PC-3 (cell line): ENCODE data around the gene BACH1. TPM values are rescaled to one million over a fixed set of nuclear protein-coding genes. Genes with fewer than 3 reads are reported as not detected.

Experiments
- ATAC-seq: fragments of 200-7000 bp; cut with Tn5 transposase; 2 replicates; pipeline ENCODE4 v1.9.1; 2020; ENCODE audit warnings: mild to moderate bottlenecking, moderate library complexity
- BruUV-seq: library from RNA; stranded (reverse); fragments of 400-500 nt; replicated peaks from 2 replicates; lab custom pipeline; 2021; lab: Mats Ljungman, UMichigan
- CTCF ChIA-PET: fragments of 300-600 bp; sonication (Branson Sonifier 250); formaldehyde crosslinking; loops from one replicate; lab custom pipeline; 2022; ENCODE audit warnings: antibody characterized with exemption; lab: Charles Lee
- POLR2A ChIA-PET: fragments of 300-600 bp; sonication (Branson Sonifier 250); formaldehyde crosslinking; loops from one replicate; lab custom pipeline; 2022; ENCODE audit warnings: antibody characterized with exemption; ENCODE audit not compliant: unreplicated experiment; lab: Charles Lee
- DNase-seq: peaks from one replicate; pipeline ENCODE4 v3.0.0-alpha.2; 2015
- H2AFZ ChIP-seq: fragments of 300-600 bp; sonication (generic); 2 replicates; pipeline ENCODE4 v1.6.0; 2016; ENCODE audit warnings: antibody characterized with exemption, low read length
- H3F3A ChIP-seq: fragments of 300-600 bp; sonication (generic); one replicate; pipeline ENCODE4 v1.6.0; 2017; ENCODE audit warnings: antibody characterized with exemption, low read length, control low read depth, mild to moderate bottlenecking; ENCODE audit not compliant: unreplicated experiment
- H3K27ac ChIP-seq: fragments of 300-600 bp; sonication (generic); 2 replicates; pipeline ENCODE4 v1.5.1; 2016; ENCODE audit warnings: mild to moderate bottlenecking, low read length
- H3K27me3 ChIP-seq: fragments of 300-600 bp; sonication (generic); 2 replicates; pipeline ENCODE4 v1.6.1; 2016; ENCODE audit warnings: low read length, mixed read lengths
- H3K36me3 ChIP-seq: fragments of 300-600 bp; sonication (generic); 2 replicates; pipeline ENCODE4 v1.6.1; 2016; ENCODE audit warnings: low read depth, mixed run types, low read length, mixed read lengths
- H3K4me1 ChIP-seq: fragments of 300-600 bp; sonication (generic); 2 replicates; pipeline ENCODE4 v1.5.1; 2016; ENCODE audit warnings: low read length; ENCODE audit not compliant: insufficient read depth
- H3K4me2 ChIP-seq: fragments of 300-600 bp; sonication (generic); 2 replicates; pipeline ENCODE4 v1.6.0; 2016; ENCODE audit warnings: low read length
- H3K4me3 ChIP-seq: fragments of 300-600 bp; sonication (generic); 2 replicates; pipeline ENCODE4 v1.5.1; 2016; ENCODE audit warnings: mild to moderate bottlenecking, low read length, mixed read lengths
- H3K79me2 ChIP-seq: fragments of 300-600 bp; sonication (generic); 2 replicates; pipeline ENCODE4 v1.6.1; 2017; ENCODE audit warnings: low read length, mixed read lengths
- H3K9ac ChIP-seq: fragments of 300-600 bp; sonication (generic); 2 replicates; pipeline ENCODE4 v1.6.0; 2016; ENCODE audit warnings: mild to moderate bottlenecking, low read length
- H3K9me2 ChIP-seq: fragments of 300-600 bp; sonication (generic); replicated peaks from 2 replicates; pipeline ENCODE4 v1.6.1; 2016; ENCODE audit warnings: mixed run types, low read length, mixed read lengths
- H3K9me3 ChIP-seq: fragments of 300-600 bp; sonication (generic); 2 replicates; pipeline ENCODE4 v1.6.1; 2016; ENCODE audit warnings: low read length, mixed read lengths
- H4K20me1 ChIP-seq: fragments of 300-600 bp; sonication (generic); 2 replicates; pipeline ENCODE4 v1.6.1; 2016; ENCODE audit warnings: low read length, mixed read lengths
- CTCF ChIP-seq: fragments of 300-600 bp; sonication (generic); conservative IDR thresholded peaks from 2 replicates; pipeline ENCODE4 v1.5.1; 2017; ENCODE audit warnings: antibody characterized with exemption, low read depth, mild to moderate bottlenecking, low read length
- EZH2 ChIP-seq: fragments of 300-600 bp; sonication (generic); IDR thresholded peaks from one replicate; pipeline ENCODE4 v1.6.1; 2017; ENCODE audit warnings: antibody characterized with exemption, mild to moderate bottlenecking, low read length; ENCODE audit not compliant: unreplicated experiment
- EZH2phosphoT487 ChIP-seq: fragments of 300-600 bp; sonication (generic); IDR thresholded peaks from 2 replicates; pipeline ENCODE4 v1.6.1; 2018; ENCODE audit warnings: mild to moderate bottlenecking, antibody characterized with exemption, low read length, borderline replicate concordance
- intact Hi-C: fragments of 100-400 bp; cut with micrococcal nuclease; formaldehyde crosslinking; loops from 2 replicates; pipeline ENCODE4 v1.9.0; 2023
- total RNA-seq: library from RNA; depleted of rRNA; stranded (reverse); fragments of >200 nt; gene quantifications from 2 replicates; pipeline ENCODE4 v1.2.3, GENCODE V29; 2014

Gene BACH1
- total RNA-seq, 1 experiment from 2014 or later: 17.2 TPM

DNA sequence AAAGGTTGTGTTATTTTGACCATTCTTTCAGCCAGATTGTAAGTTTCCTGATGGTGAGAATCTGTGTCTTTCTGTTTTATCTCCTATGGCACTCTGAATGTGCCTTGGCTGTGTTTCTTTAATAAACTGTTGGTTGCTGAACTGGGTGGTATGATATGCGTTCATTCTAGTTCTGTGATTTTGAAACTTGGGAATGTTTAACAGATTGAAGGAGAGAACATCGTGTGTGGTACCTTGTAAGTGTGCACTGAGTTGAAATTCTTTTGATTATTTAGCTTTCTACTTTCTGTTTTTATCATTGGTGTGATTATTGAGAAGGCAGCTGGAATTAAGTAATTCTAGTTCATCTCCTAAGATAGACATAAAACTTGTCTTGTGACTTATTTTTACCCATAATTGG, 4.6 kb downstream of the BACH1 start:
- no peaks in the 10 kb centered on the region for H3K9me2 ChIP-seq
- TF ChIP-seq CTCF (no peak), EZH2phosphoT487 (no peak), EZH2 (no peak)
- peaks cover 91% of the 10 kb centered on the region for H3K79me2 ChIP-seq
- no peaks in the 10 kb centered on the region for H3K9me3 ChIP-seq
- H3K36me3 ChIP-seq: peaks cover 4% of the 10 kb centered on the region; the same call in 1 of the 2 replicates
- H4K20me1 ChIP-seq: peaks cover 58% of the 10 kb centered on the region
- no peak for DNase-seq
- no peak overlapping the region for H3K27ac ChIP-seq
- H3K27me3 ChIP-seq: no peaks in the 10 kb centered on the region
- no TSS peak for BruUV-seq
- no peak for ATAC-seq
- intact Hi-C loops: loop anchor here (1.0 to 2.0 kb wide), 2 partner anchors 31 to 40 kb away; no protein-coding TSS in a partner anchor
- ChIA-PET POLR2A (interaction anchor here (0.6 kb wide), 2 partner anchors 37 to 98 kb away, joined by 3 to 4 read pairs; no protein-coding TSS in a partner anchor), CTCF (no interaction called here)
- H3K4me1 ChIP-seq: peaks cover 36% of the 10 kb centered on the region
- H3K4me3 ChIP-seq: no peak overlapping the region
- H2AFZ ChIP-seq: no peak overlapping the region
- peak overlapping the region; percentile 92; the same call in 1 of the 2 replicates for H3K4me2 ChIP-seq
- no peak overlapping the region for H3K9ac ChIP-seq
- H3F3A ChIP-seq: no peaks in the 10 kb centered on the region

GRCh38 chr21:29304597-29304996, 5.9 kb downstream of the BACH1 start:
- TF ChIP-seq EZH2: no peak
- TF ChIP-seq EZH2phosphoT487: no peak
- TF ChIP-seq CTCF: no peak

DNA sequence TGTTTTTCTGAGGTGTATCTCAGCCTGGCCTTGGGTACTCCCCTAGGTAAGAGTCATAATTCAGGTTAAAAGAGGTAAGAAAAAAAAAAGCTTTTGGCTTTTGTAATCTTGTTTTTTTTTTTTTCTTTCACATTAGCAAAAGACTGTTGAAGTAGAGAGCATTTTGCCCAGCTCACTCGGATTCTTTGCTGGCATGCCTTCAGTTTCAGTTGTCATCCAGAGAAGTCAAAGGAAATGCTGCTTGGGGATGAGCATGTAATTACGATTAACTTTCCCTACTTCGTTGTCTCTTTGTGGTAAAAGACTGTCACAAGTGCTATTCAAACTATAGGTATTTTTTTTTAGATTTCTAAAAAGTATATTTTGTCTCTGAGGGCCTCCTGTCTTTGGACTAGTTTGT, 6.3 kb downstream of the BACH1 start:
- Histone ChIP-seq H3K9ac (no peak overlapping the region), H3K79me2 (peaks cover 99% of the 10 kb centered on the region), H3K9me2 (no peaks in the 10 kb centered on the region), H3K27me3 (no peaks in the 10 kb centered on the region), H3K4me3 (no peak overlapping the region), H3K4me1 (peaks cover 35% of the 10 kb centered on the region), H3F3A (no peaks in the 10 kb centered on the region), H3K9me3 (no peaks in the 10 kb centered on the region), H3K4me2 (no peak overlapping the region), H3K27ac (no peak overlapping the region), H4K20me1 (peaks cover 53% of the 10 kb centered on the region), H3K36me3 (peaks cover 4% of the 10 kb centered on the region; the same call in 1 of the 2 replicates), H2AFZ (no peak overlapping the region)
- CTCF ChIA-PET: interaction anchor here (0.6 kb wide), 1 partner anchor 123 kb away, joined by 5 read pairs; no protein-coding TSS in a partner anchor
- POLR2A ChIA-PET: no interaction called here
- BruUV-seq: no TSS peak
- no peak for TF ChIP-seq CTCF
- TF ChIP-seq EZH2: no peak
- TF ChIP-seq EZH2phosphoT487: no peak
- ATAC-seq: no peak
- no peak for DNase-seq
- intact Hi-C loops: no loop called here

More at GRCh38 chr21:29304597-29304996, 5.9 kb downstream of the BACH1 start:
- ChIA-PET CTCF (interaction anchor here (0.6 kb wide), 1 partner anchor 123 kb away, joined by 5 read pairs; no protein-coding TSS in a partner anchor), POLR2A (no interaction called here)
- Histone ChIP-seq H3F3A (no peaks in the 10 kb centered on the region), H3K4me3 (no peak overlapping the region), H3K36me3 (peaks cover 4% of the 10 kb centered on the region; the same call in 1 of the 2 replicates), H2AFZ (no peak overlapping the region), H3K4me1 (peaks cover 35% of the 10 kb centered on the region), H3K9me2 (no peaks in the 10 kb centered on the region), H3K9me3 (no peaks in the 10 kb centered on the region), H4K20me1 (peaks cover 56% of the 10 kb centered on the region), H3K27ac (no peak overlapping the region), H3K9ac (no peak overlapping the region), H3K4me2 (no peak overlapping the region), H3K79me2 (peaks cover 99% of the 10 kb centered on the region), H3K27me3 (no peaks in the 10 kb centered on the region)
- BruUV-seq: no TSS peak
- intact Hi-C loops: no loop called here
- DNase-seq (no peak), ATAC-seq (no peak)
